ENCODE results near the gene ANKRD24.

DNA sequence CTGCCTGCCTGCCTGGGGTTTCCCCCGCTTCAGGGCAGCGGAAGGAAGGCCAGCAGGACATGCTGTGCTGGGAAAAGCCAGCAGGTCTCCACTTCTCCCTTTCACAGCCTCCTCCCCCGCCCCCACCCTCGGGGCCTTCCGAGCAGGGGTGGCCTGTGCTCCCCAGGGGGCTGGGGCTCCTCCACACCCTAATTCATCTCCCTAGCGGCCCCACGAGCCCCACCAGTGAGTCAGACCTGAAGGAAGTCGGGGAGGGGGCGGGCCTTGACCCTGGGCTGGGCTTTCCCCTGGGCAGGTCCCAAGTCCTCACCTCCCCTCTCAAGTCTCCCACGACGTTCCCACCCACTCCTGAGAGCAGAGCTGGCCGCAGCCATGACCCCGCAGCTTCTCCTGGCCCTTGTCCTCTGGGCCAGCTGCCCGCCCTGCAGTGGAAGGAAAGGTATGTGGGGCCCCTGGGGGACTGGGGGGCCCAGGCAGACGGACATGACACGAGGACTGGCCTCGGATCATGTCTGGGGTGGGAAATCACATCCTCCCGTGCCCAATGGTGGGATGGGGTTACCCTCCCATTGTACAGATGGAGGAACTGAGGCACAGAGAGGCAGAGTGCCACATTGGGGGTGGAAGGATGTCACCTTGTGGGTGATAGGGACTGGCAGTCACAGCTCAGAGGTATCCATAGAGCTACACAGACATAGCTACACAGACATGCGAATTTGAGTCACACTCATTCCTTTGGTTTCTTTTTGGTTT lies 46.9 kb downstream of the ANKRD24 start, which contains the start of gene EBI3:
- no peak for TF ChIP-seq MYC (IDR thresholded peaks at IDR 0.05; ENCODE audit: low read depth, low read length)
- TF ChIP-seq, protein P1, sequence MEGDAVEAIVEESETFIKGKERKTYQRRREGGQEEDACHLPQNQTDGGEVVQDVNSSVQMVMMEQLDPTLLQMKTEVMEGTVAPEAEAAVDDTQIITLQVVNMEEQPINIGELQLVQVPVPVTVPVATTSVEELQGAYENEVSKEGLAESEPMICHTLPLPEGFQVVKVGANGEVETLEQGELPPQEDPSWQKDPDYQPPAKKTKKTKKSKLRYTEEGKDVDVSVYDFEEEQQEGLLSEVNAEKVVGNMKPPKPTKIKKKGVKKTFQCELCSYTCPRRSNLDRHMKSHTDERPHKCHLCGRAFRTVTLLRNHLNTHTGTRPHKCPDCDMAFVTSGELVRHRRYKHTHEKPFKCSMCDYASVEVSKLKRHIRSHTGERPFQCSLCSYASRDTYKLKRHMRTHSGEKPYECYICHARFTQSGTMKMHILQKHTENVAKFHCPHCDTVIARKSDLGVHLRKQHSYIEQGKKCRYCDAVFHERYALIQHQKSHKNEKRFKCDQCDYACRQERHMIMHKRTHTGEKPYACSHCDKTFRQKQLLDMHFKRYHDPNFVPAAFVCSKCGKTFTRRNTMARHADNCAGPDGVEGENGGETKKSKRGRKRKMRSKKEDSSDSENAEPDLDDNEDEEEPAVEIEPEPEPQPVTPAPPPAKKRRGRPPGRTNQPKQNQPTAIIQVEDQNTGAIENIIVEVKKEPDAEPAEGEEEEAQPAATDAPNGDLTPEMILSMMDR (IDR thresholded peaks at IDR 0.05; ENCODE audit: extremely low read depth in 1 of 2, insufficient read depth in 1 of 2, low read depth in 1 of 2, low read length in 2 of 2), result no peak
- TF ChIP-seq EZH2 (IDR thresholded peaks at IDR 0.05; ENCODE audit: borderline replicate concordance, low read depth, low read length, severe bottlenecking), result no peak
- TF ChIP-seq, protein P2, sequence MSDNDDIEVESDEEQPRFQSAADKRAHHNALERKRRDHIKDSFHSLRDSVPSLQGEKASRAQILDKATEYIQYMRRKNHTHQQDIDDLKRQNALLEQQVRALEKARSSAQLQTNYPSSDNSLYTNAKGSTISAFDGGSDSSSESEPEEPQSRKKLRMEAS (IDR thresholded peaks at IDR 0.05; ENCODE audit: insufficient read depth, insufficient read length), result no peak
- no peak for TF ChIP-seq POLR2A (IDR thresholded peaks at IDR 0.05; ENCODE audit: low read depth, low read length)
- TF ChIP-seq POLR2AphosphoS5 (IDR thresholded peaks at IDR 0.05; ENCODE audit: insufficient read depth, low read depth, low read length), result no peak
- TF ChIP-seq GATA2 (IDR thresholded peaks at IDR 0.05; ENCODE audit: insufficient read depth, insufficient read length, low read depth, low read length), result no peak
- no peak for TF ChIP-seq FOS (IDR thresholded peaks at IDR 0.05; ENCODE audit: borderline replicate concordance, insufficient read depth, low read length)
